Left ventricle myocardium inferior (tissue), 1 donor: ENCODE results near the gene TMEM161A. TPM values are rescaled to one million over a fixed set of nuclear protein-coding genes. Genes with fewer than 3 reads are reported as not detected.

Experiments used
- DNase-seq: peaks from one replicate; pipeline ENCODE4 v3.0.0-alpha.2; 2020
- H3K27ac ChIP-seq: fragments of 200-600 bp; replicated peaks from 2 replicates; pipeline ENCODE4 v1.8.0; 2021
- H3K27me3 ChIP-seq: fragments of 200-600 bp; 2 replicates; pipeline ENCODE4 v1.8.0; 2021; ENCODE audit warnings: low read depth
- H3K36me3 ChIP-seq: fragments of 200-600 bp; 2 replicates; pipeline ENCODE4 v1.8.0; 2021
- H3K4me1 ChIP-seq: fragments of 200-600 bp; 2 replicates; pipeline ENCODE4 v1.8.0; 2021
- H3K4me3 ChIP-seq: fragments of 200-600 bp; 2 replicates; pipeline ENCODE4 v1.8.0; 2021; ENCODE audit warnings: mild to moderate bottlenecking, moderate library complexity
- H3K9me3 ChIP-seq: fragments of 200-600 bp; replicated peaks from 2 replicates; pipeline ENCODE4 v1.8.0; 2021
- intact Hi-C: fragments of 100-400 bp; cut with micrococcal nuclease; formaldehyde crosslinking; loops from one replicate; pipeline ENCODE4 v1.11.0; 2022
- long read RNA-seq: library from polyadenylated mRNA; unstranded; transcript quantifications from one replicate; pipeline ENCODE4 v2.0.0, GENCODE V29; 2021
- total RNA-seq: library from RNA; stranded (reverse); fragmentation: NEBNext Ultra II Directional; extraction: Animal tissue kit (Norgen Biotek cat#: 25700); gene quantifications from one replicate; pipeline ENCODE4 v1.2.1, GENCODE V29; 2021
- TF ChIP-seq, protein P1 (sequence below): fragments of 200-600 bp; IDR thresholded peaks from 2 replicates; pipeline ENCODE4 v1.8.0; 2021; ENCODE audit warnings: antibody characterized with exemption, mild to moderate bottlenecking, borderline replicate concordance
- donor health status: DM: no; HTN: yes; CAD: no; lungs with severe emphysema.

The TMEM161A gene
- total RNA-seq, result 22.9 TPM
- long read RNA-seq, transcript TMEM161A-201 (12 exons, 1,820 nt), result major isoform, 55 of 72 reads
- long read RNA-seq, transcript TMEM161A-205 (11 exons, 1,923 nt), result minor isoform, 5 of 72 reads
- long read RNA-seq, partial matches to known transcripts, result 3 of 72 reads
- long read RNA-seq, other reads (novel, unspliced or antisense), result 7 of 72 reads

DNA sequence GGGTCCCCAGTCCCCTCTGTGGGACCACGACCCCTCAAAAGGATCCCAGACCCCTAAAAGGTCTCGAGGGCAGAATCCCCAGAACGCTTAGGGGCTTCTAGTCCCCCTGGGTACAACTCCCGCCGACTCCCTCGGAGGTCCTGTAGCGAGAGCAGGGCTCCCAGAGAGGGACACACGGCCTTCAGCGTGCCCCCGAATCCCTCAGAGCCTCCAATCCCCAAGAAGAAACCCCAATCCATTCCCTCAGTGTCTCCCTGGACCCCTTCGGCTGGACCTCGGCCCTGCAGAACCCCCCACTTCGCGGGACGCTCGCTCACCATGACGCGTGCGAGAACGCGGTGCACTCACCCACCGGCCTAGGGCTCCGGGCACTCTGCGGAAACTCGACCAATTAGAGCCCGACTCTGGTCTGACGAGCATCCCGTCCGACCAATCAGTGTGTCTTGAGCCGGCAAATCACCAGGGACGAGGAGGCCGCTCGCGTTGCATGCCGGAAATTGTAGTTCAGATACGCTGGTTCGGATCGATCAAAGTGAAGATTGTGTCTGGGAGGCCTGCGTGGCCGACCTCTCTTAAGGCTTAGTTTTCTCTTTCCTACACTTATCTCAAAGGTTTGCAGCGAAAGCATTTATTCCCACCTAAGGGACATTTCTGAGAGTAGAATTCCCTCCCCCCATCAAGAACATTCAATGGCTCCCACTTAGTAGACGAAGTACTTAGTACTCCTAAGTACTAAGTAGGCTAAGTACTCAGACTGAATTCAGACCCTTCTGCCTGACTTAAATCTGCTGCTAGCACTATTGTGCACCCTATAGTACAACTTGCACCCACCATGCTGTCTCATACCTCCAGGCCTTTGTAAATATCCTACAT, at the start of gene TMEM161A:
TSS of gene TMEM161A (minus strand) at position 370 of the 873 bp plus-strand sequence. CDS start at position 320, 50 bp downstream.
- Histone ChIP-seq H3K9me3 (no peaks in the 10 kb centered on the region), H3K36me3 (no peaks in the 10 kb centered on the region), H3K4me3 (peak within 1 kb of the TSS; percentile 71), H3K27me3 (no peaks in the 10 kb centered on the region), H3K27ac (peak within 1 kb of the TSS; percentile 85), H3K4me1 (peaks cover 29% of the 10 kb centered on the region)
- intact Hi-C loops, result loop anchor here (5.0 kb wide), 1 partner anchor 86 kb away; no protein-coding TSS in a partner anchor
- TF ChIP-seq, protein P1, sequence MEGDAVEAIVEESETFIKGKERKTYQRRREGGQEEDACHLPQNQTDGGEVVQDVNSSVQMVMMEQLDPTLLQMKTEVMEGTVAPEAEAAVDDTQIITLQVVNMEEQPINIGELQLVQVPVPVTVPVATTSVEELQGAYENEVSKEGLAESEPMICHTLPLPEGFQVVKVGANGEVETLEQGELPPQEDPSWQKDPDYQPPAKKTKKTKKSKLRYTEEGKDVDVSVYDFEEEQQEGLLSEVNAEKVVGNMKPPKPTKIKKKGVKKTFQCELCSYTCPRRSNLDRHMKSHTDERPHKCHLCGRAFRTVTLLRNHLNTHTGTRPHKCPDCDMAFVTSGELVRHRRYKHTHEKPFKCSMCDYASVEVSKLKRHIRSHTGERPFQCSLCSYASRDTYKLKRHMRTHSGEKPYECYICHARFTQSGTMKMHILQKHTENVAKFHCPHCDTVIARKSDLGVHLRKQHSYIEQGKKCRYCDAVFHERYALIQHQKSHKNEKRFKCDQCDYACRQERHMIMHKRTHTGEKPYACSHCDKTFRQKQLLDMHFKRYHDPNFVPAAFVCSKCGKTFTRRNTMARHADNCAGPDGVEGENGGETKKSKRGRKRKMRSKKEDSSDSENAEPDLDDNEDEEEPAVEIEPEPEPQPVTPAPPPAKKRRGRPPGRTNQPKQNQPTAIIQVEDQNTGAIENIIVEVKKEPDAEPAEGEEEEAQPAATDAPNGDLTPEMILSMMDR, result no peak
- peak; percentile 99 for DNase-seq

DNA sequence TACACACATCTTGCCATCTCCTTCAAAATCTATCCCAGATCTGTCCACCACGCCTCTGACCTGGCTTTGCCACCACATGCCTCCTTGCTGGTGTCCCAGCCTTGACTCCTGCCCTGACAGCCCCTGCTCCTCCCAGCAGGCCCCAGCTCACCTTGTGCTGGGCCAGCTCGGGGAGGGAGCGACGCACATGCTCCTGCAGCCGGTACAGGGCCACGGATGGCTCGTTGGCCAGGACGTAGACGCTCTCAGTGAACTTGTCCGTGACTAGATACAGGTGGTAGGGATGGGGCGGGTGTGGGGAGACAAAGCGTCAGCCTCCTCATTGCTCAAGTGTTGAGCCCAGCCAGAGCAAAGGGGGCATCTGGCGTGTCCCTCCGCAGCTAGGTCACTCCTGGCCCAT, 48.5 kb upstream of the TMEM161A start:
- no peak for DNase-seq
- H3K36me3 ChIP-seq, result peaks cover 21% of the 10 kb centered on the region

DNA sequence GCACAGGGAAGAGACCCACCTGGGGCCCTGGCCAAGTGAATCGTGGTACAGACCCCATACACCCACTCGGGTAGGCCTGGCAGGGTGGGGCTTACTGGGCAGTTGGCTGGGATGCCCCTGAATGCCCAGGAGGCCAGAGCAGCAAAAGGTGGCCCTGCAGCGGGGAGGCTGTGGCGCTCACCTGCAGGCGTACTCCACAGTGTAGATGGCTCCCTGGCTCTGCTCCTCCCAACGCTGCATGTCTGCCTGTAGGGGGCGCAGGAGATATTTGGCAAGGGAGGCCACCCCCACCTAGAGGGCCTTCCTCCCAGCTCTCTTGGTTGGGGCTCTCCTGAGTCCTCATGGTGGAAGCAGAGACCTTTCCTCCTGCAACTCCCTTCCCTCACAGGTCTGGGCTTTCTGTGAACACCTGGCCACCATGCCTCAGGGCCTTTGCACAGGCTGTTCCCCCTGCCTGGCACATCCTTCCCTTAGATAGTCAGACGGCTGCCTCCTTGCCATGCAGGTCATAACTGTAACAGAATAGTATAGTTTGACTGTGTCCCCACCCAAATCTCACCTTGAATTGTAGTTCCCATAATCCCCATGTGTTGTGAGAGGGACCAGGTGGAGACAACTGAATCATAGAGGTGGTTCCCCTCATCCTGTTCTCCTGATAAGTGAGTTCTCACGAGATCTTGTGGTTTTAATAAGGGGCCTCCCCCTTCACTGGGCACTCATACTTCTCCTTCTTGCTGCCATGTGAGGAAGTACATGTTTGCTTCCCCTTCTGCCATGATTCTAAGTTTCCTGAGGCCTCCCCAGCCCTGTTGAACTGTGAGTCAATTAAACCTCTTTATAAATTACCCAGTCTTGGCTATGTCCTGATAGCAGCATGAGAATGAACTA, 47.8 kb upstream of the TMEM161A start:
- peaks cover 27% of the 10 kb centered on the region for H3K36me3 ChIP-seq

More for the DNA sequence above, 48.5 kb upstream of the TMEM161A start:
- no peaks in the 10 kb centered on the region for H3K27me3 ChIP-seq
- H3K4me3 ChIP-seq, result no peak overlapping the region
- H3K27ac ChIP-seq, result no peak overlapping the region
- H3K4me1 ChIP-seq, result peaks cover 32% of the 10 kb centered on the region
- intact Hi-C loops, result no loop called here
- TF ChIP-seq, protein P1, result no peak
- no peaks in the 10 kb centered on the region for H3K9me3 ChIP-seq

DNA sequence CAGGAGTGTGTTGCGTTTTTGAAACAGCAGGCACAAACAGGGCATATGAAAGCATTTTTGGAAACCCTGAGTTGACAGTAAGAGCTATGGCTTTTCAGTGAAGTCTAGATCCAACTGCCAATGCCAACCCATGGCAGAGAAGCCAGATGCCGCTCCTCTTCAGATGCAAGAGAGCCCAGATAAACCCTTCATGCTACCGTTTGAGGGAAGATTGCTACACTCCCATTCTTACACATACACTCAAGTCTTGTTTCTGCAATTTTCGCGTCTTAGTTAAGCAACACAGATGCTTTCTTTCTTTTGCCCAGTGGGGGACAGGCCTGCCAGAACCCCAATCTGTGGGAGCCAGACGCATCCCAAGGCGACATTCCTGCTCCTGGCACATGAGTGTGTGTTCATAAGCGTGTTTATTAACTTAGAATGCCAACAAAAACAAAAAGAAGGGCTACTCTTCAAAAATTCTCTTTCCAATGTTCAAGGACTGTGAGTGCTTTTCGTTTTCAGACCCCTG, 43.3 kb upstream of the TMEM161A start:
- H3K36me3 ChIP-seq, result peaks cover 54% of the 10 kb centered on the region

More for the DNA sequence above, 47.8 kb upstream of the TMEM161A start:
- TF ChIP-seq, protein P1, result peak; percentile 63
- DNase-seq, result no peak
- Histone ChIP-seq H3K9me3 (no peaks in the 10 kb centered on the region), H3K4me3 (no peak overlapping the region), H3K27me3 (no peaks in the 10 kb centered on the region), H3K4me1 (peaks cover 26% of the 10 kb centered on the region), H3K27ac (no peak overlapping the region)
- intact Hi-C loops, result no loop called here

More for the DNA sequence above, 43.3 kb upstream of the TMEM161A start:
- intact Hi-C loops, result no loop called here
- no peak for DNase-seq
- Histone ChIP-seq H3K4me3 (no peak overlapping the region), H3K9me3 (peaks cover 5% of the 10 kb centered on the region), H3K27ac (no peak overlapping the region), H3K27me3 (no peaks in the 10 kb centered on the region), H3K4me1 (no peaks in the 10 kb centered on the region)
- TF ChIP-seq, protein P1, result no peak
